Sigmoid colon (tissue), 7 donors: ENCODE results near the gene TRMT2A. TPM values are rescaled to one million over a fixed set of nuclear protein-coding genes. Genes with fewer than 3 reads are reported as not detected.

Experiments used
- DNase-seq: peaks from one replicate; pipeline ENCODE4 v3.0.0-alpha.2; 2019
- H3K27ac ChIP-seq, 4 donors: fragments of 200-600 bp; sonication (generic); one replicate each; pipeline ENCODE4 v1.5.1; 2016 to 2019; ENCODE audit warnings: mild to moderate bottlenecking in 1 of 4
- H3K27me3 ChIP-seq, 3 donors: fragments of 200-600 bp; sonication (generic); one replicate each; pipeline ENCODE4 v1.5.1; 2019; ENCODE audit warnings: mild to moderate bottlenecking in 1 of 3
- H3K36me3 ChIP-seq, 4 donors: fragments of 200-600 bp; sonication (generic); one replicate each; pipeline ENCODE4 v1.5.1; 2016 to 2019
- H3K4me1 ChIP-seq, 4 donors: fragments of 200-600 bp; sonication (generic); one replicate each; pipeline ENCODE4 v1.5.1; 2017 to 2019
- H3K4me3 ChIP-seq, 4 donors: fragments of 200-600 bp; sonication (generic); one replicate each; pipeline ENCODE4 v1.5.1; 2017 to 2019; ENCODE audit warnings: mild to moderate bottlenecking in 2 of 4, moderate library complexity in 1 of 4
- H3K9me3 ChIP-seq, 4 donors: fragments of 200-600 bp in 3 of 4; sonication (generic) in 3 of 4; one replicate each; pipeline versions ENCODE4 v1.5.1 to v1.6.1; 2013 to 2019
- EP300 ChIP-seq, 4 donors: sonication (generic); formaldehyde crosslinking; IDR thresholded peaks; one replicate each; pipeline ENCODE4 v1.6.1; 2017; ENCODE audit warnings: antibody characterized with exemption in 4 of 4
- POLR2A ChIP-seq, 2 donors: fragments of 450-650 bp; IDR thresholded peaks; one replicate each; pipeline ENCODE4 v1.6.1; 2016; ENCODE audit warnings: antibody characterized with exemption in 2 of 2, mild to moderate bottlenecking in 2 of 2, moderate library complexity in 2 of 2
- POLR2AphosphoS5 ChIP-seq, 4 donors: sonication (generic); formaldehyde crosslinking; IDR thresholded peaks; one replicate each; pipeline ENCODE4 v1.6.1; 2017; ENCODE audit warnings: antibody characterized with exemption in 4 of 4
- WGBS, 2 donors: extraction: QIAGEN DNeasy Blood & Tissue Kit; methylation state at CpG; one replicate each; pipeline ENCODE4 v1.1.7; 2013; 5-methylcytosine and 5-hydroxymethylcytosine counted together
- intact Hi-C: fragments of 100-400 bp; cut with DNase I; formaldehyde crosslinking; loops from one replicate; pipeline ENCODE4 v1.15.1; 2023
- polyA plus RNA-seq, 3 donors: library from polyadenylated mRNA; stranded (reverse); fragments of 200-250 nt; gene quantifications; one replicate each; pipeline ENCODE4 v1.2.3, GENCODE V29; 2013
- total RNA-seq, 4 donors: library from RNA; depleted of rRNA; stranded (reverse); fragments of >200 nt; gene quantifications; one replicate each; pipeline ENCODE4 v1.1.0, GENCODE V29; 2016
- TF ChIP-seq, protein P1 (sequence below), 4 experiments: fragments of 450-650 bp in 3 of 4; fragments of 200-600 bp in 1 of 4; IDR thresholded peaks; one replicate each; pipeline ENCODE4 v1.5.1; 2016 to 2019; ENCODE audit warnings: antibody characterized with exemption in 4 of 4, mild to moderate bottlenecking in 3 of 4, moderate library complexity in 2 of 4
- donor health status: healthy with polysubstance abuse.
- donor health status: Bipolar disorder and iron deficiency.
- donor health status: healthy.

Gene TRMT2A
- total and polyA plus RNA-seq, 7 donors: 8.6 to 55.1 (median 43.7) TPM

DNA sequence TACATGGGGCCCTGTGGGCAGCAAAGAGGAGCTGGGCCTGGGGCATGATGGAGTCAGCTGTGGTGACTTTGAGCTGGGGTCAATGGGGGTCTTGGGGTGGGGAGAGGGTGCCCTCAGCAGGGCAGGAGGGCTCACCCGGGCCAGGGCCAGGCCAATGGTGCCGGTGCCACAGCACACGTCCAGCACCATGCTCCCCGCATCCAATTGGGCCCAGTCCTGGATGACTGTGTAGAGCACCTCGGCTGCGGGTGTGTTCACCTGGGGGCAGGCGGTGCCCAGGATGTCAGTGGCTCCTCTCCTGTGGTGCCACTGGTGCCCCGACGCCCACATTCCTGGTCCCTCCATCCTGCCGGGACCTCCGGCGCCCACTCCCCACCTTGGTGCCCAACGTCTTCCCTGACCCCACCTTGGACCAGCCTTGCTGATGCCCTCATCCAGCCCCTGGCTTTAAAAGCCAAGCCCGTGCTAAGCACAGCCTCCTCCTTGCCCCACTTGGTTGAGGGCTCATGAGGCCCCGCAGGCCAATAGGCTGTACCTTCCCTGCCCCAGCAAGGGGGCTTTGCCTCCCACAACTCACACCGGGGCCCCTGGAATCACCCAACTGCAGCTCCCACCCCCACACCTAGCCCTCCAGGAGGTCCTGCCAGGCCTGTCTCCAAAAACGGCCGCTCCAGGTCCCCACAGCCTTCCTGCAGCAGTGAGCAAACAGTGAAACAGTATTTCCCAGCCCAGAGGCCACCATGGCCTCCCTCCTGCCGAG lies 3.3 kb downstream of the TRMT2A start:
- no peak for TF ChIP-seq EP300 (IDR thresholded peaks at IDR 0.05)
- Histone ChIP-seq H3K4me1 (peaks cover 0 to 30% (median 25%) of the 10 kb centered on the region in 4 donors), H3K4me3 (no peak overlapping the region), H3K36me3 (peaks cover 9 to 63% (median 35%) of the 10 kb centered on the region in 4 donors), H3K27ac (no peak overlapping the region), H3K27me3 (no peaks in the 10 kb centered on the region), H3K9me3 (no peaks in the 10 kb centered on the region)
- no peak for DNase-seq
- WGBS, 2 donors: 88 to 92% methylated on average over 19 of the region's 19 CpGs
- intact Hi-C loops: loop anchor here (10.0 kb wide), 2 partner anchors 129 to 159 kb away; no protein-coding TSS in a partner anchor

DNA sequence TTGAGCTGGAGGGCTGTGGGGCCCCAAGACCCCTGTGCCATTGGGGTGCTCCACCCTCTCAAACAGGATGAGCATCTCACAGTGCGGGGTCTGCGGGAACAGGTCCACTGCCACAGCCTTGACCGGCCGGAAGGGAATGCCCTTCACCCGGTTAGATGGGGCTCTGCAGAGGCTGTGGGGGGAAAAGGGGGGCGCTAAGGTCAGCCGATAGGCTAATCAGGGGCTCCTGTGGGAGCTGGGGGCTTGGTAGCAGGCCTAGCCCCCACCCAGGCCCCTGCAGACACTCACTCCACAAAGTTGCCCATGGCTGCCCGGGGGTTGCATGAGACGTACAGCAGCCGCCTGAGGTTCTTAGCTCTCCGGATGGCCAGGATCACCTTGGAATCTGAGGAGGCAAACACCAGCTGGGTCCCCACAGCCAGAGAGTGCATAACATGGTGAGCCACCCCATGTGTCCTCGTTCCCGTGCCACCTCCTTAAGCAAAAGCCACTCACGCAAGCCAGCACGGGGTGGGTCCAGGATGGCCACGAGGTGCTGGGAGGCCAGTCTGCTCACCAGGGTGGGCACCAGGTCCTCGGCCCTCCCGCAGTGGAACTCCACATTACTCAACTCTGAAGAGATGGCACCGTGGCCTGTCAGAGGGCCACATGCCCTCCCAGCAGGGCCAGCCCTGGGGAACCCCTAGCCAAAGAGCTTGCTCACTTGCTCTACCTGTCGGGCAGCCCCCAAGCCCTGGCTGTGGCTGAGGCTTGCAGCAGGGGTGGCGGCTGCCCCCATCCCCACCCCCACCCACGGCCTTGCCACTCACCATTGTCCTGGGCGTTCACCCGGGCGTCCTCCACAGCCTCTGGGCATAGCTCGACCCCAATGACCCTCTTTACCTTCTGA lies 4.2 kb downstream of the TRMT2A start:
- Histone ChIP-seq H3K4me3 (no peak overlapping the region), H3K27ac (no peak overlapping the region), H3K9me3 (no peaks in the 10 kb centered on the region), H3K36me3 (peaks cover 18 to 72% (median 43%) of the 10 kb centered on the region in 4 donors), H3K27me3 (no peaks in the 10 kb centered on the region), H3K4me1 (peaks cover 0 to 21% (median 17%) of the 10 kb centered on the region in 4 donors)
- TF ChIP-seq EP300 (IDR thresholded peaks at IDR 0.05) (no peak), POLR2AphosphoS5 (IDR thresholded peaks at IDR 0.05) (peak in 1 of 4 donors; percentile 18)
- WGBS, 2 donors: 84 to 88% methylated on average over 26 of the region's 26 CpGs
- intact Hi-C loops: loop anchor here (10.0 kb wide), 2 partner anchors 128 to 158 kb away; no protein-coding TSS in a partner anchor
- no peak for DNase-seq

DNA sequence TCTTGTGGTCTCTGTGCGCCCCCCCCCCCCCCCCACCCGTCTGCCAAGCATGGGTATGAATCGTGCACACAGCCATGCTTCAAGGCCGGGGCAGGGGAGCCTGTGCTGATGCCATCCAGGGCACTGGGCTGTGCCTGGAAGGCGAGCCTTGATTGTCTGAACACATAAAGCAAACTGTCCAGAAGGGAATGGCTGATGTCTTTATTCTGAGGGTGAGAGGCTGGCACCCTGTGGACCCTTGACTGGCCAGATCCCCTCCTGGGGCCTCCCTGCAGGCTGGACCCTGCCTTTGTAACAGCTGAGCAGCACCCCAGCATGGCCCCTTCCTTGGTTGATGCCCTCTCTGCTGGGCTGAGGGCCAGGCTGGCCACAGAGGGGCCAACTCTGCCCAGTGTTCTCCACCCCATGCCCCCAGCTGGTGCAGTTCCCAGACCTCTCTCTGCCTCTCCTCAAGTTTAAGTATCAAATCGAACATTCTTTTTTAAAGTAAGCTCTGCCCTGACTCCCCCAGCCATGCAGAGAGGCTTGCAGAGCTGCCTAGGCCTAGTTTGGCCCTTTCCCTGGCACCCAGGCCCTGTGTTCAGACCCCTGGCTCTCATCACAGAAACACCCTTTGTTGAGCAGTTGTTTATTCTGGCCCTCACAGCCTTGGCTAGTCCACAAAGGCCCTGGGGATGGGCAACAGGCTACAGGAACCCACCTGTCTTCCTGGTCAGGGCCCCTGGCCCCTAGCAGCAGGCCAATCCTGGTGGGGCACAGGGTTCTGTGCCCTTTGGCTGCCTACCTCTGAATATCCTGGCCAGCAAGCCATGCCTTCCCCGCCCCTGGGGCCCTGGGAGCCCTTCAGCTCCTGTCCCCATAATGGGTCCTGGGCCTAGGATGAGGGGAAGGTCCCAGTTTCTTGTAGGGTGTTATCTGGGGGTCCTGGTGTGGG lies 5.1 kb downstream of the TRMT2A start:
- peaks cover 0 to 18% (median 15%) of the 10 kb centered on the region in 4 donors for H3K4me1 ChIP-seq
- TF ChIP-seq, protein P1, sequence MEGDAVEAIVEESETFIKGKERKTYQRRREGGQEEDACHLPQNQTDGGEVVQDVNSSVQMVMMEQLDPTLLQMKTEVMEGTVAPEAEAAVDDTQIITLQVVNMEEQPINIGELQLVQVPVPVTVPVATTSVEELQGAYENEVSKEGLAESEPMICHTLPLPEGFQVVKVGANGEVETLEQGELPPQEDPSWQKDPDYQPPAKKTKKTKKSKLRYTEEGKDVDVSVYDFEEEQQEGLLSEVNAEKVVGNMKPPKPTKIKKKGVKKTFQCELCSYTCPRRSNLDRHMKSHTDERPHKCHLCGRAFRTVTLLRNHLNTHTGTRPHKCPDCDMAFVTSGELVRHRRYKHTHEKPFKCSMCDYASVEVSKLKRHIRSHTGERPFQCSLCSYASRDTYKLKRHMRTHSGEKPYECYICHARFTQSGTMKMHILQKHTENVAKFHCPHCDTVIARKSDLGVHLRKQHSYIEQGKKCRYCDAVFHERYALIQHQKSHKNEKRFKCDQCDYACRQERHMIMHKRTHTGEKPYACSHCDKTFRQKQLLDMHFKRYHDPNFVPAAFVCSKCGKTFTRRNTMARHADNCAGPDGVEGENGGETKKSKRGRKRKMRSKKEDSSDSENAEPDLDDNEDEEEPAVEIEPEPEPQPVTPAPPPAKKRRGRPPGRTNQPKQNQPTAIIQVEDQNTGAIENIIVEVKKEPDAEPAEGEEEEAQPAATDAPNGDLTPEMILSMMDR (IDR thresholded peaks at IDR 0.05): no peak
- TF ChIP-seq EP300 (IDR thresholded peaks at IDR 0.05) (no peak), POLR2AphosphoS5 (IDR thresholded peaks at IDR 0.05) (no peak), POLR2A (IDR thresholded peaks at IDR 0.05) (no peak)
- no peaks in the 10 kb centered on the region for H3K27me3 ChIP-seq
- no peaks in the 10 kb centered on the region for H3K9me3 ChIP-seq
- no peak overlapping the region for H3K27ac ChIP-seq
- 65 to 83% methylated on average over 7 of the region's 7 CpGs for WGBS, 2 donors
- H3K36me3 ChIP-seq: peaks cover 25 to 81% (median 50%) of the 10 kb centered on the region in 4 donors
- H3K4me3 ChIP-seq: no peak overlapping the region
- intact Hi-C loops: loop anchor here (10.0 kb wide), 2 partner anchors 127 to 157 kb away; no protein-coding TSS in a partner anchor
- no peak for DNase-seq

DNA sequence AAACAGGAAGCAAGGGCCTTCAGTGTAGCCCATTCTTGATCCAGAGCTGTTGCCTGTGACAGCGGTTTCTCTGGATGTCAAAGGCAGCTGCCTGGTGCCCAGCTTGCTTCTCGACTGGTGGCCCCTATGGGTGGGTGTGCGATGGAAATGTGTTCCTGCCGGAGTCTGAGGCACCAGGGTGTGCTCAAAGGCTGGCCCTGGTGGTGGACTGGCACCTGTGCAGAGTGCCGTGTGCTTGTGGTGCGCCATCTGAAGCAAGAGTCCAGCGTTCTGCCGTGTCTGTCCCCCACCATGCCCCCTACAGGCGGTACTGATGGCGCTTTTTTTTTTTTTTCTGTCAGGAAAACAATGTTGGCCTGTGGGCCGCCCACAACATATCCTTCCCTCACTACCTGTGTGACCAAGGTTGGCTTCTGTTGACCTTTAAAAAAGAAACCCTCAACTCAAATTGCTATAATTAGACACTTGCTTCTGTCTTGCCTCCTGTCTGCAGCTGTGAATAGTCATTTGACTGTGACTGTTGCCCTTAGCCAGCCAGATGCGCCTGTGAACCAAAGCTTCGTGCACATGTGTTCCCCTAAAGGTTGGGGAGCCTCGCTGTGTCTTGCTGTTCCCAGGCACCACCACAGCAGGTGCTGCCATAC lies 5.9 kb downstream of the TRMT2A start:
- Histone ChIP-seq H3K9me3 (no peaks in the 10 kb centered on the region), H3K4me3 (no peak overlapping the region), H3K4me1 (peaks cover 0 to 12% (median 10%) of the 10 kb centered on the region in 4 donors), H3K36me3 (peaks cover 33 to 89% (median 58%) of the 10 kb centered on the region in 4 donors), H3K27ac (no peak overlapping the region), H3K27me3 (no peaks in the 10 kb centered on the region)
- TF ChIP-seq EP300 (IDR thresholded peaks at IDR 0.05) (no peak), POLR2AphosphoS5 (IDR thresholded peaks at IDR 0.05) (no peak), POLR2A (IDR thresholded peaks at IDR 0.05) (no peak)
- TF ChIP-seq, protein P1 (IDR thresholded peaks at IDR 0.05): peak in 1 of 4 experiments; percentile 20
- intact Hi-C loops: loop anchor here (10.0 kb wide), 2 partner anchors 126 to 156 kb away; no protein-coding TSS in a partner anchor
- WGBS, 2 donors: 58 to 63% methylated on average over 14 of the region's 14 CpGs
- DNase-seq: no peak
